IMR-90 (cell line): ENCODE measurements around the gene SH3GL2. TPM values are rescaled to one million over a fixed set of nuclear protein-coding genes. Genes with fewer than 3 reads are reported as not detected.

Experiments
- ATAC-seq: fragments of 200-7000 bp; cut with Tn5 transposase; 2 replicates; pipeline ENCODE4 v1.9.1; 2020; ENCODE audit warnings: low read depth, mild to moderate bottlenecking, moderate library complexity
- BruUV-seq: library from RNA; stranded (reverse); fragments of 400-500 nt; replicated peaks from 2 replicates; lab custom pipeline; 2021; lab: Mats Ljungman, UMichigan
- CTCF ChIA-PET: fragments of 300-600 bp; formaldehyde crosslinking; extraction: SDS; loops from one replicate; lab custom pipeline; 2021; ENCODE audit warnings: antibody characterized with exemption; lab: Yijun Ruan, JAX
- POLR2A ChIA-PET: fragments of 300-600 bp; sonication (Branson Sonifier 250); formaldehyde crosslinking; loops from one replicate; lab custom pipeline; 2022; ENCODE audit warnings: antibody characterized with exemption; ENCODE audit not compliant: unreplicated experiment; lab: Charles Lee
- DNase-seq: peaks from one replicate; pipeline ENCODE4 v3.0.0; 2013
- H2AFZ ChIP-seq: replicated peaks from 2 replicates; pipeline ENCODE3; 2013; ENCODE audit warnings: low read length, mild to moderate bottlenecking; ENCODE audit not compliant: poor library complexity
- H2AK5ac ChIP-seq: 2 replicates; pipeline ENCODE4 v1.6.1; 2013; ENCODE audit warnings: low read depth, low read length, inconsistent platforms
- H2AK9ac ChIP-seq: replicated peaks from 2 replicates; pipeline ENCODE3; 2013; ENCODE audit warnings: mild to moderate bottlenecking, low read depth, low read length, moderate library complexity; ENCODE audit not compliant: poor library complexity
- H2BK120ac ChIP-seq: 2 replicates; pipeline ENCODE4 v1.6.1; 2013; ENCODE audit warnings: low read depth, low read length, inconsistent platforms
- H2BK15ac ChIP-seq: 3 replicates; pipeline ENCODE4 v1.6.1; 2013; ENCODE audit warnings: low read depth, low read length, inconsistent platforms
- H2BK20ac ChIP-seq: 2 replicates; pipeline ENCODE4 v1.6.1; 2013; ENCODE audit warnings: low read depth, mild to moderate bottlenecking, inconsistent platforms, low read length, moderate library complexity
- H2BK5ac ChIP-seq: 2 replicates; pipeline ENCODE4 v1.6.1; 2013; ENCODE audit warnings: mild to moderate bottlenecking, low read depth, low read length, inconsistent platforms; ENCODE audit not compliant: poor library complexity, severe bottlenecking
- H3K14ac ChIP-seq: replicated peaks from 2 replicates; pipeline ENCODE4 v1.6.1; 2013; ENCODE audit warnings: low read depth, low read length, inconsistent platforms
- H3K18ac ChIP-seq: 2 replicates; pipeline ENCODE4 v1.6.1; 2013; ENCODE audit warnings: low read depth, low read length, control low read depth
- H3K23ac ChIP-seq: 2 replicates; pipeline ENCODE4 v1.6.1; 2013; ENCODE audit warnings: low read depth, low read length, inconsistent platforms
- H3K27ac ChIP-seq: 2 replicates; pipeline ENCODE4 v1.5.1; 2013; ENCODE audit warnings: mild to moderate bottlenecking, control low read depth, low read length; ENCODE audit not compliant: insufficient read depth
- H3K27me3 ChIP-seq: 2 replicates; pipeline ENCODE4 v1.6.1; 2013; ENCODE audit warnings: low read length; ENCODE audit not compliant: control insufficient read depth, insufficient read depth
- H3K36me3 ChIP-seq: 2 replicates; pipeline ENCODE4 v1.6.1; 2013; ENCODE audit warnings: low read length, mixed read lengths; ENCODE audit not compliant: control insufficient read depth, insufficient read depth
- H3K4ac ChIP-seq: 2 replicates; pipeline ENCODE4 v1.6.1; 2013; ENCODE audit warnings: low read depth, low read length, inconsistent platforms
- H3K4me1 ChIP-seq: 2 replicates; pipeline ENCODE4 v1.6.1; 2013; ENCODE audit warnings: low read length, mixed read lengths; ENCODE audit not compliant: control insufficient read depth, insufficient read depth
- H3K4me2 ChIP-seq: 2 replicates; pipeline ENCODE4 v1.6.1; 2013; ENCODE audit warnings: low read depth, mild to moderate bottlenecking, control low read depth, low read length, moderate library complexity
- H3K4me3 ChIP-seq: 2 replicates; pipeline ENCODE4 v1.5.1; 2013; ENCODE audit warnings: low read depth, mild to moderate bottlenecking, control low read depth, low read length, moderate library complexity; ENCODE audit not compliant: insufficient read depth
- H3K56ac ChIP-seq: 2 replicates; pipeline ENCODE4 v1.6.1; 2013; ENCODE audit warnings: low read length, inconsistent platforms; ENCODE audit not compliant: insufficient read depth; ENCODE audit errors: extremely low read depth
- H3K79me1 ChIP-seq, 2 experiments: 2 replicates each; pipeline ENCODE4 v1.6.1; 2013; ENCODE audit warnings: low read length in 2 of 2, inconsistent platforms in 1 of 2, low read depth in 1 of 2
- H3K9ac ChIP-seq: 2 replicates; pipeline ENCODE4 v1.6.1; 2013; ENCODE audit warnings: low read depth, low read length, control low read depth
- H3K9me1 ChIP-seq: 2 replicates; pipeline ENCODE4 v1.6.1; 2013; ENCODE audit warnings: low read length, inconsistent platforms; ENCODE audit not compliant: insufficient read depth
- H3K9me3 ChIP-seq: 2 replicates; pipeline ENCODE4 v1.6.1; 2013; ENCODE audit warnings: low read length; ENCODE audit not compliant: control insufficient read depth, insufficient read depth
- H4K20me1 ChIP-seq: 2 replicates; pipeline ENCODE4 v1.6.1; 2013; ENCODE audit warnings: low read length, inconsistent platforms; ENCODE audit not compliant: insufficient read depth
- H4K5ac ChIP-seq: 2 replicates; pipeline ENCODE4 v1.6.1; 2013; ENCODE audit warnings: mild to moderate bottlenecking, low read depth, low read length, control low read depth
- H4K8ac ChIP-seq, 2 experiments: 2 replicates each; pipeline ENCODE4 v1.6.1; 2013; ENCODE audit warnings: low read depth in 2 of 2, low read length in 2 of 2, control low read depth in 1 of 2, inconsistent platforms in 1 of 2
- H4K91ac ChIP-seq: 2 replicates; pipeline ENCODE4 v1.6.1; 2013; ENCODE audit warnings: low read depth, low read length, inconsistent platforms; ENCODE audit not compliant: insufficient read depth
- CHD1 ChIP-seq: IDR thresholded peaks from 2 replicates; pipeline ENCODE4 v1.6.1; 2012; ENCODE audit warnings: low read depth, low read length, improper control_type of control experiment
- POLR2A ChIP-seq: IDR thresholded peaks from 2 replicates; pipeline ENCODE4 v1.6.1; 2012; ENCODE audit warnings: mild to moderate bottlenecking, low read depth, low read length
- WGBS, 2 experiments: methylation state at CpG; one replicate each; pipeline versions ENCODE4 v1.1.5 to v1.1.7; 2013; ENCODE audit warnings: missing lambda C conversion rate in 2 of 2; ENCODE audit not compliant: insufficient read length in 1 of 2; ENCODE audit errors: extremely low coverage in 2 of 2; 5-methylcytosine and 5-hydroxymethylcytosine counted together
- dilution Hi-C: fragments of 300-500 bp; cut with HindIII; formaldehyde crosslinking; loops from one replicate; pipeline ENCODE4 v1.14.3; 2018; ENCODE audit warnings: low sequenced_read_pairs; ENCODE audit not compliant: unreplicated experiment
- in situ Hi-C: fragments of 300-500 bp; cut with MboI; formaldehyde crosslinking; loops from 3 replicates; pipeline ENCODE4 v1.14.3; 2019; ENCODE audit warnings: low sequenced_read_pairs, inconsistent platforms, mixed read lengths
- intact Hi-C: fragments of 100-400 bp; cut with micrococcal nuclease; formaldehyde crosslinking; loops from 2 replicates; pipeline ENCODE4 v1.10.0; 2022
- polyA plus RNA-seq, 3 experiments: library from polyadenylated mRNA; depleted of rRNA; stranded (reverse); fragments of >200 nt; gene quantifications; 2 replicates each; pipeline ENCODE4 v1.2.3, GENCODE V29; 2012; ENCODE audit warnings: low replicate concordance in 1 of 3
- total RNA-seq: library from RNA; depleted of rRNA; stranded (reverse); fragments of >200 nt; gene quantifications from 2 replicates; pipeline ENCODE4 v1.2.3, GENCODE V29; 2012
- TF ChIP-seq, protein P1 (sequence below): conservative IDR thresholded peaks from 2 replicates; pipeline ENCODE4 v1.5.1; 2012; ENCODE audit warnings: mild to moderate bottlenecking, low read depth, low read length, improper control_type of control experiment

SH3GL2 gene
- total and polyA plus RNA-seq, 2 of the 4 experiments (the other 2 are of a cell fraction) = under 0.01 to 0.05 TPM

DNA sequence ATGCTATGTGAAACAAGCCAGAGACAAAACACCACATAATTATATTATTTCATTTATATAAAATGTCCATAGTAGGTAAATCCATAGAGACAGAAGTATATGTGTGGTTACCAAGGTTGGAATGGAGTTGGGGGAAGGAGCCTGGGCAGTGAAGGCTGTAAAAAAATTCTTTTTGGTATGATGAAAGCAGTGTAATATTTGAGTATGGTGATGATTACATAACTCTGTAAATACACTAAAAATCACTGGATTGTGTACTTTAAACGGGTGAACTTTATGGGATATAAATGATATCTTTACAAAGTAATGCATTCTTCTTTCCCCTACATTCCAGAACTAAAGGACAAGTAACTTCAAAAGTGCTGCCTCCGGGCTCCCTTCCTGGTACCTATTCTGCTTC, 155.8 kb downstream of the SH3GL2 start:
- Histone ChIP-seq H2AK5ac (no peak overlapping the region), H3K36me3 (no peaks in the 10 kb centered on the region), H4K20me1 (no peaks in the 10 kb centered on the region), H2AK9ac (no peak overlapping the region), H4K5ac (no peak overlapping the region), H3K56ac (no peak overlapping the region), H3K23ac (no peak overlapping the region), H3K18ac (no peak overlapping the region), H2BK120ac (no peak overlapping the region), H3K14ac (no peak overlapping the region), H3K27ac (no peak overlapping the region), H2BK20ac (no peak overlapping the region), H3K4me1 (no peaks in the 10 kb centered on the region), H3K79me1 (no peaks in the 10 kb centered on the region), H3K4ac (no peak overlapping the region), H3K27me3 (no peaks in the 10 kb centered on the region), H3K9me1 (no peaks in the 10 kb centered on the region), H4K8ac (no peak overlapping the region), H3K4me3 (no peak overlapping the region), H4K91ac (no peak overlapping the region), H2BK5ac (no peak overlapping the region), H3K4me2 (no peak overlapping the region), H3K9ac (no peak overlapping the region), H2BK15ac (no peak overlapping the region), H2AFZ (no peak overlapping the region), H3K9me3 (no peaks in the 10 kb centered on the region)
- no CpG with 5 or more reads among the region's 2 CpGs for WGBS, 2 experiments
- no TSS peak for BruUV-seq
- no peak for DNase-seq
- ChIA-PET POLR2A (no interaction called here), CTCF (no interaction called here)
- intact Hi-C loops (no loop called here), dilution Hi-C loops (no loop called here), in situ Hi-C loops (no loop called here)
- no peak for ATAC-seq
- no peak for TF ChIP-seq CHD1
- TF ChIP-seq, protein P1, sequence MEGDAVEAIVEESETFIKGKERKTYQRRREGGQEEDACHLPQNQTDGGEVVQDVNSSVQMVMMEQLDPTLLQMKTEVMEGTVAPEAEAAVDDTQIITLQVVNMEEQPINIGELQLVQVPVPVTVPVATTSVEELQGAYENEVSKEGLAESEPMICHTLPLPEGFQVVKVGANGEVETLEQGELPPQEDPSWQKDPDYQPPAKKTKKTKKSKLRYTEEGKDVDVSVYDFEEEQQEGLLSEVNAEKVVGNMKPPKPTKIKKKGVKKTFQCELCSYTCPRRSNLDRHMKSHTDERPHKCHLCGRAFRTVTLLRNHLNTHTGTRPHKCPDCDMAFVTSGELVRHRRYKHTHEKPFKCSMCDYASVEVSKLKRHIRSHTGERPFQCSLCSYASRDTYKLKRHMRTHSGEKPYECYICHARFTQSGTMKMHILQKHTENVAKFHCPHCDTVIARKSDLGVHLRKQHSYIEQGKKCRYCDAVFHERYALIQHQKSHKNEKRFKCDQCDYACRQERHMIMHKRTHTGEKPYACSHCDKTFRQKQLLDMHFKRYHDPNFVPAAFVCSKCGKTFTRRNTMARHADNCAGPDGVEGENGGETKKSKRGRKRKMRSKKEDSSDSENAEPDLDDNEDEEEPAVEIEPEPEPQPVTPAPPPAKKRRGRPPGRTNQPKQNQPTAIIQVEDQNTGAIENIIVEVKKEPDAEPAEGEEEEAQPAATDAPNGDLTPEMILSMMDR = no peak
- TF ChIP-seq POLR2A = no peak
